Keratinocyte (primary cell): ENCODE measurements around the gene UGT1A8.

Experiments
- CTCF ChIP-seq, 3 experiments: IDR thresholded peaks in 1 of 3; conservative IDR thresholded peaks in 1 of 3; optimal IDR thresholded peaks in 1 of 3; 2 replicates in 2 of 3; 3 replicates in 1 of 3; pipeline versions ENCODE3 to v1.5.1; 2011; ENCODE audit warnings: low read length in 3 of 3, mild to moderate bottlenecking in 3 of 3, moderate library complexity in 2 of 3, control low read depth in 1 of 3, inconsistent platforms in 1 of 3; ENCODE audit not compliant: insufficient read depth in 2 of 3; ENCODE audit errors: extremely low read depth in 1 of 3
- EZH2 ChIP-seq: IDR thresholded peaks from one replicate; pipeline ENCODE4 v1.6.1; 2012; ENCODE audit warnings: inconsistent platforms, mild to moderate bottlenecking, low read length, moderate library complexity

- no peak for TF ChIP-seq CTCF (optimal IDR thresholded peaks at IDR 0.05 in 1 of 3, IDR thresholded peaks at IDR 0.05 in 1 of 3, conservative IDR thresholded peaks at IDR 0.05 in 1 of 3; ENCODE audit: extremely low read depth in 1 of 3, insufficient read depth in 2 of 3, low read length in 3 of 3)
- no peak for TF ChIP-seq EZH2
These were observed 203.8 kb downstream of the UGT1A8 start for GRCh38 chr2:233821196-233821595.
